ENCODE data around the gene CCDC6. TPM values are rescaled to one million over a fixed set of nuclear protein-coding genes. Genes with fewer than 3 reads are reported as not detected.

The CCDC6 gene
- total RNA-seq, 1 donor from 2014 or later: 57.6 TPM

GRCh38 chr10:59926086-59926485, 19.7 kb upstream of the CCDC6 start:
- no peak for TF ChIP-seq CTCF (IDR thresholded peaks at IDR 0.05; ENCODE audit: unreplicated experiment)
- H3K36me3 Mint-ChIP-seq (ENCODE audit: insufficient read depth): peaks cover 8% of the 10 kb centered on the region
- H3K9me3 Mint-ChIP-seq (ENCODE audit: low read depth): peaks cover 23% of the 10 kb centered on the region
- no peak for DNase-seq (ENCODE audit: low spot score, unreplicated experiment)
- no peak overlapping the region for H3K27ac Mint-ChIP-seq
- no peak overlapping the region for H3K4me3 Mint-ChIP-seq (ENCODE audit: low read depth)
- H3K4me1 Mint-ChIP-seq (ENCODE audit: low read depth): no peaks in the 10 kb centered on the region
- no peaks in the 10 kb centered on the region for H3K27me3 Mint-ChIP-seq

GRCh38 chr10:59922907-59923306, 16.6 kb upstream of the CCDC6 start:
- Mint-ChIP-seq H3K4me1 (ENCODE audit: low read depth) (no peaks in the 10 kb centered on the region), H3K36me3 (ENCODE audit: insufficient read depth) (peaks cover 10% of the 10 kb centered on the region), H3K9me3 (ENCODE audit: low read depth) (peaks cover 28% of the 10 kb centered on the region), H3K27ac (no peak overlapping the region), H3K27me3 (no peaks in the 10 kb centered on the region), H3K4me3 (ENCODE audit: low read depth) (no peak overlapping the region)
- DNase-seq (ENCODE audit: low spot score, unreplicated experiment): no peak
- TF ChIP-seq CTCF (IDR thresholded peaks at IDR 0.05; ENCODE audit: unreplicated experiment): no peak

- Mint-ChIP-seq H3K4me3 (ENCODE audit: low read depth) (no peak overlapping the region), H3K4me1 (ENCODE audit: low read depth) (no peaks in the 10 kb centered on the region), H3K27me3 (no peaks in the 10 kb centered on the region), H3K9me3 (ENCODE audit: low read depth) (peaks cover 28% of the 10 kb centered on the region), H3K27ac (no peak overlapping the region), H3K36me3 (ENCODE audit: insufficient read depth) (peaks cover 10% of the 10 kb centered on the region)
- no peak for TF ChIP-seq CTCF (IDR thresholded peaks at IDR 0.05; ENCODE audit: unreplicated experiment)
- DNase-seq (ENCODE audit: low spot score, unreplicated experiment): no peak
Observed at GRCh38 chr10:59917922-59918321, 11.6 kb upstream of the CCDC6 start.

GRCh38 chr10:59913547-59914237, 7.3 kb upstream of the CCDC6 start:
- no peak for DNase-seq (ENCODE audit: low spot score, unreplicated experiment)
- H3K4me1 Mint-ChIP-seq (ENCODE audit: low read depth): peaks cover 2% of the 10 kb centered on the region
- peaks cover 15% of the 10 kb centered on the region for H3K9me3 Mint-ChIP-seq (ENCODE audit: low read depth)
- H3K36me3 Mint-ChIP-seq (ENCODE audit: insufficient read depth): peaks cover 6% of the 10 kb centered on the region
- H3K27ac Mint-ChIP-seq: no peak overlapping the region
- H3K4me3 Mint-ChIP-seq (ENCODE audit: low read depth): no peak overlapping the region
- TF ChIP-seq CTCF (IDR thresholded peaks at IDR 0.05; ENCODE audit: unreplicated experiment): no peak
- no peaks in the 10 kb centered on the region for H3K27me3 Mint-ChIP-seq

GRCh38 chr10:59910867-59911266, 4.5 kb upstream of the CCDC6 start:
- Mint-ChIP-seq H3K27ac (no peak overlapping the region), H3K27me3 (no peaks in the 10 kb centered on the region), H3K4me1 (ENCODE audit: low read depth) (peaks cover 21% of the 10 kb centered on the region), H3K4me3 (ENCODE audit: low read depth) (no peak overlapping the region), H3K9me3 (ENCODE audit: low read depth) (peaks cover 15% of the 10 kb centered on the region), H3K36me3 (ENCODE audit: insufficient read depth) (peaks cover 6% of the 10 kb centered on the region)
- TF ChIP-seq CTCF (IDR thresholded peaks at IDR 0.05; ENCODE audit: unreplicated experiment): no peak
- no peak for DNase-seq (ENCODE audit: low spot score, unreplicated experiment)

All from progenitor cell of endocrine pancreas (in vitro differentiated cells).